ENCODE measurements around the gene TMEM81. TPM values are rescaled to one million over a fixed set of nuclear protein-coding genes. Genes with fewer than 3 reads are reported as not detected.

TMEM81 gene
- polyA plus RNA-seq, 3 donors: 0.17 to 1.5 (median 0.36) TPM

DNA sequence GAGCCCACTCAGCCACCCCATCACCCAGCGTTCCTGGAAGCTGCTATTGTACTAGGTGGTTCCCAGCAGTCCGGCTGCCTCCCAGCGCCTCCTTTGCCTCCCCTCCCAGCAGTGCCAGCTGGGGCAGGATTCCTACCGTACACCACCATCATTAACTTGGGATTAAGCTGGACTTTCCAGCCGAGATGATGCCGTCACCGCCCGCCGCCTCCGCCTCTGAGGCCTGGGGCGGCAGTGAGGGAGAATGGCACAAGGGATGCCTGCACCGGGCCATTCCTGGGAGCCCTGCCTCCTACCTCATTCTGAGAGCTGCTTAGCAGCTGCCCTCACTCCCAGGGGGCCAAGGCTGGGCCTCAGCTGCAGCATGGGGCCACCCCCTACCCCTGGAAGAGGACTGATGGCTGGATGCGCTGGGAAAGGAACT, 28.1 kb downstream of the TMEM81 start:
- no peak overlapping the region for H3K4me3 Mint-ChIP-seq
- WGBS (ENCODE audit: insufficient coverage): 92% methylated on average over 9 of the region's 13 CpGs
- intact Hi-C loops (cut with micrococcal nuclease): no loop called here

DNA sequence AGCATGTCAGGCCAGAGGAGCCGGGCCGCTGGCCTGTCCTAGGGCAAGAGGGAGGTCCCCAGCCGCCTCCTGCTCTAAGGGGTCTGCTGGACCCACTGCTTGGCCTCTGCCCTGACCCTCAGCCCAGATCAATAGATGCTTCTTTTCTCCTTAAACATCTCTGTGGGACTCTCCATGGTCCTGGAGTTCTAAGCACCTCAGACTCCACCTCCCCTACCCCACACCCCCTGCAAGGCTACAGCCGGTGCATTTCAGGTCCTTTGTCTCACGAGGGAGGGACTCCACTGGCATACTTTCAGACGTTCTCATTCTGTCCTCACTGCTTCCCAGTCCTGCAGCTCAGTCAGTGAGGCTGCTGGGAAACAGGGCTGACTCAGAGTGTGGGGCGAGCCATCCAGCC, 30.2 kb downstream of the TMEM81 start:
- Histone ChIP-seq H3K36me3 (replicated peaks in 1 of 2; ENCODE audit: control insufficient read depth in 1 of 2, insufficient read depth in 2 of 2, low read length in 2 of 2) (no peaks in the 10 kb centered on the region), H3K4me3 (replicated peaks in 1 of 3; ENCODE audit: low read depth in 2 of 3, low read length in 3 of 3) (no peak overlapping the region), H3K27ac (ENCODE audit: low read depth in 1 of 2, low read length in 2 of 2) (no peak overlapping the region), H2AFZ (ENCODE audit: insufficient read depth, low read depth, low read length, poor library complexity, severe bottlenecking) (no peak overlapping the region), H3K9ac (ENCODE audit: insufficient read depth, low read length, poor library complexity, severe bottlenecking) (no peak overlapping the region), H3K4me2 (replicated peaks; ENCODE audit: extremely low read depth, low read length, poor library complexity, severe bottlenecking) (no peak overlapping the region), H3K9me3 (replicated peaks in 1 of 2; ENCODE audit: control insufficient read depth in 1 of 2, insufficient read depth in 1 of 2, low read length in 2 of 2) (no peaks in the 10 kb centered on the region), H3K4me1 (ENCODE audit: control insufficient read depth in 1 of 2, insufficient read depth in 2 of 2, low read length in 2 of 2) (no peaks in the 10 kb centered on the region), H4K20me1 (ENCODE audit: insufficient read depth, low read length) (no peaks in the 10 kb centered on the region), H3K27me3 (ENCODE audit: control insufficient read depth in 2 of 2, insufficient read depth in 2 of 2, low read length in 2 of 2) (no peaks in the 10 kb centered on the region), H3K79me2 (ENCODE audit: insufficient read depth, low read length) (no peaks in the 10 kb centered on the region)
- no peaks in the 10 kb centered on the region for H3K4me1 Mint-ChIP-seq
- intact Hi-C loops (cut with micrococcal nuclease): no loop called here
- no peaks in the 10 kb centered on the region for H3K36me3 Mint-ChIP-seq
- TF ChIP-seq, protein P1, sequence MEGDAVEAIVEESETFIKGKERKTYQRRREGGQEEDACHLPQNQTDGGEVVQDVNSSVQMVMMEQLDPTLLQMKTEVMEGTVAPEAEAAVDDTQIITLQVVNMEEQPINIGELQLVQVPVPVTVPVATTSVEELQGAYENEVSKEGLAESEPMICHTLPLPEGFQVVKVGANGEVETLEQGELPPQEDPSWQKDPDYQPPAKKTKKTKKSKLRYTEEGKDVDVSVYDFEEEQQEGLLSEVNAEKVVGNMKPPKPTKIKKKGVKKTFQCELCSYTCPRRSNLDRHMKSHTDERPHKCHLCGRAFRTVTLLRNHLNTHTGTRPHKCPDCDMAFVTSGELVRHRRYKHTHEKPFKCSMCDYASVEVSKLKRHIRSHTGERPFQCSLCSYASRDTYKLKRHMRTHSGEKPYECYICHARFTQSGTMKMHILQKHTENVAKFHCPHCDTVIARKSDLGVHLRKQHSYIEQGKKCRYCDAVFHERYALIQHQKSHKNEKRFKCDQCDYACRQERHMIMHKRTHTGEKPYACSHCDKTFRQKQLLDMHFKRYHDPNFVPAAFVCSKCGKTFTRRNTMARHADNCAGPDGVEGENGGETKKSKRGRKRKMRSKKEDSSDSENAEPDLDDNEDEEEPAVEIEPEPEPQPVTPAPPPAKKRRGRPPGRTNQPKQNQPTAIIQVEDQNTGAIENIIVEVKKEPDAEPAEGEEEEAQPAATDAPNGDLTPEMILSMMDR (IDR thresholded peaks at IDR 0.05): no peak
- H3K27me3 Mint-ChIP-seq (ENCODE audit: low read depth in 3 of 3): peaks cover 3 to 10% (median 4%) of the 10 kb centered on the region in 3 donors
- no peaks in the 10 kb centered on the region for H3K9me3 Mint-ChIP-seq
- peak overlapping the region in 1 of 7 donors; percentile 18 for H3K27ac Mint-ChIP-seq
- WGBS (ENCODE audit: insufficient coverage): 84% methylated on average over 7 of the region's 7 CpGs
- no peak for DNase-seq
- no peak overlapping the region for H3K4me3 Mint-ChIP-seq

More for the DNA sequence above, 28.1 kb downstream of the TMEM81 start:
- H3K4me1 ChIP-seq (ENCODE audit: control insufficient read depth in 1 of 2, insufficient read depth in 2 of 2, low read length in 2 of 2): no peaks in the 10 kb centered on the region
- H3K36me3 ChIP-seq (replicated peaks in 1 of 2; ENCODE audit: control insufficient read depth in 1 of 2, insufficient read depth in 2 of 2, low read length in 2 of 2): no peaks in the 10 kb centered on the region
- TF ChIP-seq, protein P1 (IDR thresholded peaks at IDR 0.05): no peak
- no peaks in the 10 kb centered on the region for H4K20me1 ChIP-seq (ENCODE audit: insufficient read depth, low read length)
- DNase-seq: no peak
- no peak overlapping the region for H3K4me2 ChIP-seq (replicated peaks; ENCODE audit: extremely low read depth, low read length, poor library complexity, severe bottlenecking)
- no peaks in the 10 kb centered on the region for H3K9me3 ChIP-seq (replicated peaks in 1 of 2; ENCODE audit: control insufficient read depth in 1 of 2, insufficient read depth in 1 of 2, low read length in 2 of 2)
- H3K79me2 ChIP-seq (ENCODE audit: insufficient read depth, low read length): no peaks in the 10 kb centered on the region
- no peaks in the 10 kb centered on the region for H3K9me3 Mint-ChIP-seq
- H3K36me3 Mint-ChIP-seq: no peaks in the 10 kb centered on the region
- H3K9ac ChIP-seq (ENCODE audit: insufficient read depth, low read length, poor library complexity, severe bottlenecking): no peak overlapping the region
- H3K27ac Mint-ChIP-seq: no peak overlapping the region
- no peak overlapping the region for H3K4me3 ChIP-seq (replicated peaks in 1 of 3; ENCODE audit: low read depth in 2 of 3, low read length in 3 of 3)
- H2AFZ ChIP-seq (ENCODE audit: insufficient read depth, low read depth, low read length, poor library complexity, severe bottlenecking): no peak overlapping the region
- no peaks in the 10 kb centered on the region for H3K27me3 ChIP-seq (ENCODE audit: control insufficient read depth in 2 of 2, insufficient read depth in 2 of 2, low read length in 2 of 2)
- H3K27ac ChIP-seq (ENCODE audit: low read depth in 1 of 2, low read length in 2 of 2): no peak overlapping the region
- no peaks in the 10 kb centered on the region for H3K4me1 Mint-ChIP-seq
- H3K27me3 Mint-ChIP-seq (ENCODE audit: low read depth in 3 of 3): peaks cover 3 to 10% (median 4%) of the 10 kb centered on the region in 3 donors

Measured in CD14-positive monocyte (primary cell).